ENCODE results near the gene NEU3.

Gene NEU3

DNA sequence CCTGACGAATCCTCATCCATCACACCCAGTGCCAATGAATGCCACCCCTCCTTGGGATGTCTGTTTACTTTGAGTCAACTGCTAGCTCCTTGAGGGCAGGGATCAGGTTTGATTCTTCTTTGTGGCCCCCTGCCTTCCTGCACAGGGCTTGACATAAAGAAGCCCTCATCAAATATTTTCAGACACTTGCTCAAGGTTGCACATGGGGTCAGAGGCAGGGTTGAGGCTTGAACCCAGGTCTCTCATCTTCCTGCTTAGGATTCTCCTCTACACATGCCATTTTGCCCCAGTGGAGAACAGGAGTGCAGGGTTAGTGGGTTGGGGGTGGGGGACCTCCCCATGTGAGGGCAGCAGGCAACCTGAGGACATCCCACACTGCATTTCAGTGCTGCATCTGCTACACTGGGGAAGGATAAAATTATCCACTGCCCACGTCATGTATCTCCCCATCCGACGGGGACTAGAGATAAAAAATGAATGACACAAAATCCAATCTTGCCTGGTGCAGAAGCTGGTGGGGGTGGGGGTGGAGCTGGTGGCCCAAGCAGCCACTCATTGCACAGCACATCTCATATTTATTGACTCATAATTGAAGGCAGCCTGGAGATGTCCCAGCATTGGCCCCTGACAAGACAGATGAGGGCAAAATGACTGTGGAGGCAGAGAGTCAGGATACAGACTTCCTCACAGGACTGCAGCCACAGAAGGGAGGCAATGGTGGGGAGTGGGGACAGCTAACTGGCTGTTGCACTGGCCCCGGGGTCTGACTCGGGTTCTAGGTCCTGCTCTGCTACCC is 41.3 kb downstream of the NEU3 start:
- no peak for DNase-seq (ENCODE audit: low read depth)
- TF ChIP-seq, protein P1, sequence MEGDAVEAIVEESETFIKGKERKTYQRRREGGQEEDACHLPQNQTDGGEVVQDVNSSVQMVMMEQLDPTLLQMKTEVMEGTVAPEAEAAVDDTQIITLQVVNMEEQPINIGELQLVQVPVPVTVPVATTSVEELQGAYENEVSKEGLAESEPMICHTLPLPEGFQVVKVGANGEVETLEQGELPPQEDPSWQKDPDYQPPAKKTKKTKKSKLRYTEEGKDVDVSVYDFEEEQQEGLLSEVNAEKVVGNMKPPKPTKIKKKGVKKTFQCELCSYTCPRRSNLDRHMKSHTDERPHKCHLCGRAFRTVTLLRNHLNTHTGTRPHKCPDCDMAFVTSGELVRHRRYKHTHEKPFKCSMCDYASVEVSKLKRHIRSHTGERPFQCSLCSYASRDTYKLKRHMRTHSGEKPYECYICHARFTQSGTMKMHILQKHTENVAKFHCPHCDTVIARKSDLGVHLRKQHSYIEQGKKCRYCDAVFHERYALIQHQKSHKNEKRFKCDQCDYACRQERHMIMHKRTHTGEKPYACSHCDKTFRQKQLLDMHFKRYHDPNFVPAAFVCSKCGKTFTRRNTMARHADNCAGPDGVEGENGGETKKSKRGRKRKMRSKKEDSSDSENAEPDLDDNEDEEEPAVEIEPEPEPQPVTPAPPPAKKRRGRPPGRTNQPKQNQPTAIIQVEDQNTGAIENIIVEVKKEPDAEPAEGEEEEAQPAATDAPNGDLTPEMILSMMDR (conservative IDR thresholded peaks at IDR 0.05; ENCODE audit: low read length) = no peak
- no peak overlapping the region for H3K4me3 ChIP-seq (ENCODE audit: low read length)

DNA sequence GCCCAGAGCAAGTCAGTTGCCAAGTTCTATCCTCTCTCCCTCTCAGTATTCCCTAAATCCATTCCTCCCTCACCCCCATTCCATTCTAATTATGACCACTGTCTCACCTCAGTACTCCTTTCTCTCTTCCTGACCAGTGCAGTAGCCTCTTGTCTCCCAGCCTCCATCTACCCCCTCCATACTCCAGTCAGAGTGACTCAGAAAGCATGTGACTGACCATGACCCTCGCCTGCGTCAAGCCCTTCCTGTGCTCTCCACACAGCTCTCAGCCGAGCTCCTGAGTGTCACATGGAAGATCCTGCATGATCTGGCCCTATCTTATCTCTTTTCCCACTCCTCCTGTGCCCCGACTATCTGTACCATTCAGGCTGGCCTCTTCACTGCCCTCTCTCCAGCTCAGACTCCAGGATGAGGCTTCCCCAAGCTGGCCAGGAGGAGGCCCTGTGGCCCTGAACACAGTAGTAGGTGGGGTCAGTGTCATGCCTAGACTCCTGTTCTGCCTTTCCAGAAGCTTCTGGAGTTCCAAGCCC is 42.6 kb downstream of the NEU3 start:
- DNase-seq (ENCODE audit: low read depth) = peak; percentile 76

DNA sequence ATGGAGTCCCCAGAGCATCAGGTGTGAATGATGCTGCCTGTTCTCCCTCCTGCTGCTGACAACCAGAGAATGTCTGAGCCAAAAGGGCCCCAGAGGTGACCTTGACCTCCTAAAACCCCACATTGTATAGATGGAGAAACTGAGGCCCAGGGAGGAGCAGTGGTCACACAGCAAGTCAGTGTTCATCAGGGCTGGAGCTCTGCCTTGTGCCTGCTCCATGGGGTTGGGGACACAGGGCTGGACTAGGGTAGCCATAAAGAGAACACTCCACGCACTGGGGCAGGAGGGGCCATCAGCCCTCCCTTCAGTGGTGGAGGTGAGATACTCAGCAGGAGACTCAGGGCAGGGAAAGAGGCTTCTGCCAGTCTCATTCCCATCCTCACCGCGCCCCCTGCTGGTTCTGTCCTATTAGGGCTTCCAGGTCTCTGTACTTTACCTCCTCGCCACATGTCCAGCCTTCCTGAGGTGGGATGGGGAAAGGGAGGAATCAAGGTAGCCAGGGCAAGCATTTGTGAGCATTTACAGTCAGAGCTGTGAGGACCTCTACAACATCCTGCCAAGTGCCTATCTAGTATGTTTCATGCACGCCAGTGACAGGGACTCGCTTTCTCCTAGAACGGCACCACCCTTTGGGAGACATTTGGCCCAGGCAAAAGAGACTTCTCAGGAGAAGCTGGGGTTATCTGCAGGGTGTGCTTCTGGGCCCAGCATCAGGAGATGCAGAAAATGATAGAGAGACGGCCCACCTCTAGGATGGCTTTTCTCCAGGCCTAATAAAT is 43.2 kb downstream of the NEU3 start:
- TF ChIP-seq, protein P1 (conservative IDR thresholded peaks at IDR 0.05; ENCODE audit: low read length) = peak; percentile 76
- H3K4me3 ChIP-seq (ENCODE audit: low read length) = no peak overlapping the region
- peak; percentile 60 for DNase-seq (ENCODE audit: low read depth)

More for the DNA sequence above, 42.6 kb downstream of the NEU3 start:
- TF ChIP-seq, protein P1 (conservative IDR thresholded peaks at IDR 0.05; ENCODE audit: low read length) = no peak
- no peak overlapping the region for H3K4me3 ChIP-seq (ENCODE audit: low read length)

DNA sequence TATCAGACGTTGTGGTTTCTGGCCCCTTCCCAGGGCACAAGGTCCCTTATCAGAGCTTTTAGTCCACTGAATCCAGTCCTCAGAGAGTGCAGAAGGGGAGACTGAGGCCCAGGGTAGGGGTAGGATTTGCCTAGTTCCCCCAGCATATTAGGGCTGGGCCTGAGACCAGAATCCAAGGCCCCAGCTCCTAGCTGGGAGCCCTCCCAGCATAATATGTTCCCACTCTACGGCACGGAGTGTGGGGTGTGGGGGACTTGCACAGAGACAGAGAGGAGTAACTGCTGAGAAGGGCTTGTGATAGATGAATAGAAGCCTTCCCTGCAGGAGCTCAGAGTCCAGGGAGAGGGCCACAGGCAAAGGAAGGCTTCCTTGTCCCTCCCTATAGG is 43.8 kb downstream of the NEU3 start:
- TF ChIP-seq, protein P1 (conservative IDR thresholded peaks at IDR 0.05; ENCODE audit: low read length) = no peak
- DNase-seq (ENCODE audit: low read depth) = no peak
- no peak overlapping the region for H3K4me3 ChIP-seq (ENCODE audit: low read length)

DNA sequence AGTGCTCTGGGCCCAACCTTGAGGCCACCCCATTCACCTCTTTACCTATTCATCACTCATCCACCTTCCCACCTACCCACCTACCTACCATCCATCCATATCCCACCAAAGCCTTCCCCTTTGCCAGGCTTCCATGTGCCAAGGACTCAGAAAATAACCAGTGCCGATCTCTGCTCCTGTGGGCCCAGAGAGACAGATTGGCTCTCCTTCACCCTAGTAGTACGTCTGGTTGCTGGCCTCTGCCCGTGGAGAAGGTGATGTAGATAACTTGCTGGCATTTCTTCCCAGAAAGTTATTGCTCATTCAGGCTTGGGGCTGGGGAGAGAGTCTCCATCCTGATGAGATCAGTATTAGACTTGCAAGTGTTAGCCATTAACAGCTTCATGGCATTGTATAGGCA is 45.2 kb downstream of the NEU3 start:
- TF ChIP-seq, protein P1 (conservative IDR thresholded peaks at IDR 0.05; ENCODE audit: low read length) = no peak

DNA sequence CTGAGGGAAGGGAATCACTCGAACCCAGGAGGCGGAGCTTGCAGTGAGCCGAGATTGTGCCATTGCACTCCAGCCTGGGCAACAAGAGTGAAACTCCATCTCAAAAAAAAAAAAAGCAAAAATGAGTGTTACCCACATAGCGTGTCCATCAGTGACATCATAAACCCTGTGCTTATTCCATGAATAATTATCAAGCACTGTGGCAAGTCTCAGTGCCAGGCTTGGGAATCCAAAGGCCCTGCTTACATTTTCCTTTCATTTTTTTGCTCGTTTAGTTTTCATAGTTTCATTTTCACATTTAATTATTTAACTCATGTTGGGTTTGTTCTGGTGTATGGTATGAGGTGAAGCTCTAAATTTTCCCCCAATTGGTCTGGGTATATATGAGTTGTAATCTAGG is 46.5 kb downstream of the NEU3 start:
- DNase-seq (ENCODE audit: low read depth) = no peak
- TF ChIP-seq, protein P1 (conservative IDR thresholded peaks at IDR 0.05; ENCODE audit: low read length) = no peak
- no peak overlapping the region for H3K4me3 ChIP-seq (ENCODE audit: low read length)

More for the DNA sequence above, 45.2 kb downstream of the NEU3 start:
- no peak overlapping the region for H3K4me3 ChIP-seq (ENCODE audit: low read length)
- no peak for DNase-seq (ENCODE audit: low read depth)

Data from AG10803 (cell line).